GM19023 (cell line): ENCODE measurements around the gene CHRM4.
A peak's percentile ranks its signal among the peaks of the same experiment; 100 is the strongest.

Source experiments
- ATAC-seq: cut with Tn5 transposase; IDR thresholded peaks from one replicate; pipeline ENCODE4 v1.9.1; 2021; ENCODE audit warnings: mild to moderate bottlenecking, moderate library complexity; ENCODE audit not compliant: unreplicated experiment

The CHRM4 gene

DNA sequence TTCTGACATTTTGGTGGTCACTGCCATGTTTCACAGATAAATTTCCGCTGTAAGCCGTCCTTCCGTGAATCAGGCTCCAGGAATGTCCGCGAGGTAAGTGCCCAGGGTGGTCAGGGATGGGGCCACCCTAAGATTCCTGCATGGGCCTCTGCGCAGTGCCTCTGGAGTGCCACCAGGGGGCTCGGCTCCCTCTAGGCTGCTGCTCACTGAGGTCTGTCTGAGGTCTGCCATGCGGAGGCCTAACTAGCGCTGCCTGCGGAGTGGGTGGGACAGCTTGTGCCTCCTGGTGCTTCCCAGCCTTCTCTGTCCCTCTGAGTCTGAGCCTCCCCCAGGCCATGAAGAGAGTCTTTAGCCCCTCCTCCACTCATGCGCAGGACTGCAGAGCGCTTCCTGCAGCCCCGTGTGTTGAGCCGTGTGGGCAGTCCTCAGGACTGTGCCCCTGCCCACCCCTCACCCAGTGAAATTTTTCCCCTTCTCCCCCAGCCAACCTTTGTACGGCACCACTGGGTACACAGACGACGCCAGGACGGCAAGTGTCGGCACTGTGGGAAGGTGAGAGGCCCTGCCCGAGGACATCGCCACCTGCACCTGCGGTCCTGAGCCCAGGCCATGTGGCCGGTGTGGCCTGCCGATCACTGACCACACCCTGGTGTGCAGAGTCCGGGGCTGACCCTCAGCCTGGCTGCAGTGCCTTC is 22.0 kb downstream of the CHRM4 start:
- ATAC-seq, result peak; percentile 52

DNA sequence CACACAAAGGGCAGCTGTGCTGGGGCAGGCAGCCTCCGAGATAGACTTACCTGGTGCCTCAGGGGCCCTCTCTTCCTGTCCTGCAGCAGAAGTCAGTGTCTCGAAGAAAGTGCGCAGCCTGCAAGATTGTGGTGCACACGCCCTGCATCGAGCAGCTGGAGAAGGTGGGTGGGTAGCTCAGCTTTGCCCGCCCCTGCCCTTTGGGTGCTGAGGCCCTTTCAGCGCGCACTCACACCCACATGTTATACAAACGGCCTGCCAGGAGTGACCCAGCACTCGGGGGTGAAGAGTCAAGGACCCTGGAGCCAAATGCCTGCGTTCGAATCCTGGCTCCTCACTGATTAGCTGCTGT is 23.7 kb downstream of the CHRM4 start:
- no peak for ATAC-seq

GRCh38 chr11:46367244-46367915 is 24.2 kb downstream of the CHRM4 start:
- ATAC-seq, result peak; percentile 81

GRCh38 chr11:46366661-46367161 is 24.9 kb downstream of the CHRM4 start:
- ATAC-seq, result no peak

DNA sequence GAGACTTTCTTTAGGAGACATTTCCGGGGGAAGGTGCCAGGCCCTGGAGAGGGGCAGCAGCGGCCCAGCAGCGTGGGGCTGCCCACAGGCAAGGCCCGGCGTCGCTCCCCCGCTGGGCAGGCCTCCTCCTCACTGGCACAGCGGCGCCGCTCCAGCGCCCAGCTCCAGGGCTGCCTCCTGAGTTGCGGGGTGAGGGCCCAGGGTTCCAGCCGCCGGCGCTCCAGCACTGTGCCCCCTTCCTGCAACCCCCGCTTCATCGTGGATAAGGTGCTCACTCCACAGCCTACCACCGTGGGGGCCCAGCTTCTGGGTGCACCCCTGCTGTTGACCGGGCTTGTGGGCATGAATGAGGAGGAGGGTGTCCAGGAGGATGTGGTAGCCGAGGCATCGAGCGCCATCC is 25.3 kb downstream of the CHRM4 start:
- no peak for ATAC-seq

GRCh38 chr11:46364791-46365190 is 26.8 kb downstream of the CHRM4 start:
- no peak for ATAC-seq

- no peak for ATAC-seq
Observed at GRCh38 chr11:46364056-46364455, 27.5 kb downstream of the CHRM4 start.

DNA sequence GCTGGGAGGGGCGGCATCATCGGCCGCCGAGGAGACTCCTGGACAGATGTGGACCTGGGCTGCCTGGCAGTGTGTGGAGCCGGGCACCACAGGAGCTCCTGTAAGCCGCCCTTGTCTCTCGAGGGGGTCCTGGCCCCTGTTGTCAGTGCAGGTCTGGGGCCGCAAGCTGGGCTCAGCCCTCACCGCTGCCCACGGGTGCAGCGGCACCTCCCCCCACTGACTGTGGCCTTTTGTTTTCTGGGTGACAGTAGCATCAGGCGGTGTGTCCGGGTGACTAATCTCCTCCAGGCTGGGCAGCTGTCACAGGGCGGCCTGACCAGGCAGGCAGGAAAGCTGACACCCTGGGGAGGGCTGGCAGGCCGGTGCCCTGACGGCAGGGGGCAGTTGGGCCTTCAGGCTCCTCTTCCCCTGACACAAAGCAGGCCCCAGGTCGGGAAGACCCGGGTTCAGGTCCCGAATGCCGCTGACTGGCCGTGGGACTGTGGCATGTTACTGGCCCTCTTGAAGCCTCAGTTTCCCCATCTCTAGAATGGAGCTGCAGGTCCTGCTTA is 28.0 kb downstream of the CHRM4 start:
- no peak for ATAC-seq

DNA sequence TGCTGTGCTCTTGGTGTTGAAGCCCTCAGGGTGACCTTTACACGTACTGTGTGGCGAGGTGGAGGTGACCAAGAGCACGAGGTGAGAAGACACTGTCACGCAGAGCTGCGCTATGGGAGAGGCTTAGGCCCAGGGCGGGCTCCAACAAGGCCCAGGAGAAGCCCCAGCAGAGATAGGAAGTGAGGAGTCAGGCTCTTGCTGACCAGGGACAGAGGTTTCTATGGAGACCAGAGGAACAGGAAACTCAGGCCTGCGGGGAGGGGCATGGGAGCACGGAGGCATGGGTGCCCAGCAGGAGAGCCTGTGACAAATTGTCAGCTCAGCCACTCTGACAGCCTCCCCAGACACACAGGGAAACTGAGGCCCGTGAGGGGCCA is 28.6 kb downstream of the CHRM4 start:
- no peak for ATAC-seq

- ATAC-seq, result no peak
Observed at GRCh38 chr11:46362156-46363030, 29.2 kb downstream of the CHRM4 start.

GRCh38 chr11:46361283-46362155 is 30.1 kb downstream of the CHRM4 start:
- peak; percentile 95 for ATAC-seq

GRCh38 chr11:46360878-46361277 is 30.7 kb downstream of the CHRM4 start:
- ATAC-seq, result peak; percentile 16

DNA sequence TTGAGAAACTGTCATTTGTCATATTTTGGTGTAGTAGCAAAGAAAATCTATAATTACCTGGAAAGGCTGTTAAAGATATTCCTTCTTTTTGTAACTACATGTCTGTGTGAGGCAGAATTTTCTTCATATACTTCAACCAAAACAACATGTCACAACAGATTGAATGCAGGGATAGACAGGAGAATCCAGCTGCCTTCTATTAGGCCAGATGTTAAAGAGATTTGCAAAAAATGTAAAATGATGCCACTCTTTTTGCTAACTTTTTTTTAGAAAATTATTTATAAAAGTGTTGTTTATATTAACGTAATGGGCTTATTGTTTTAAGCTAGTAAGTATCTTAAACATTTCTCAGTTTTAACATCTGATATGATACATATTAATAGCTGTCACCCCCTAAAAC is 31.6 kb downstream of the CHRM4 start:
- no peak for ATAC-seq

GRCh38 chr11:46357483-46357936 is 34.1 kb downstream of the CHRM4 start:
- no peak for ATAC-seq

DNA sequence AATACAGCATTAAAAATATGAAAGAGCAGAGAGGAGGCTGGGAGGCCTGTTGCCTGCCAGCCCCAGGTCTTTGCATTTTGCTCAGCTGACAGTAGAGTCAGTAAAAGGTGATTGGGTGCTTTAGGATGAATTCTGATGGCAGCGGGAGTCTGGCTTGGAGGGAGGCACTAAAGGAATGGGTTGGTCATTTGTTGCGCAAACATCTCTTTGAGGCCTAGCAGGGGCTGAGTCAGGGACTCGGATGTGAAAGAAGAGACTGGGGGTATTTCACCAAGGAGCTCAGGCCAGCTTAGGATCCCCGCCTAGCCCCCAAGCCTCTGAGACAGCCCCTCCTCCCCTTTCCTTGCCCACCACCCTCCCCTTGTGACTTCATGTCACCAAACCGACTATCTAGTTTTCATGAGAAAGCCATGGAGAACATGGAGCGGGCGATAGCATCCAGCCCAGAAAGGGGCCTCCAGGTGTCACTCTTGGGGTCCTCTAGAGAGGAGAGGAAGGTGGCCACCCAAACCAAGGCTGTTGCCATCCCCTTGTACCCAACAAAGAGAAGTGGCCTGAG is 34.6 kb downstream of the CHRM4 start:
- no peak for ATAC-seq

DNA sequence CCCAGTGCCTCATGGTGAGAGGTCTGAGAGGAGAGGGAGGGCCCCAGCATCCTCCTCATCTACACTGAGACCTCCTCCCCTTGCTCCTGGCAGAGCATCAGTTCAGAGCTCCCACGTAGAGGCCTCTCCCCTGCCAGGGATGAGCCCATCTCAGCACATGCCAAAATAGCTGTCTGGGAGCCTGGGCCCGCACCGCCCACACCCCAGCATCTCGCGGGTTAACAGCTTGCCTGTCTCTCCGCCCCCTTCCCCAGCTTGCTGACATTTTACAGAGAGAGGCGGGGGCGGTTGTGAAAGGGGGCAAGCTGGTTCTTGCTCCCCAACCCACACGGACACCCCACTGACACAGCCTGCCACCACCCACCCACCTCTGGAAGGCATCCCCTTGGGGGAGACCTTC is 37.9 kb downstream of the CHRM4 start:
- no peak for ATAC-seq

- no peak for ATAC-seq
Observed at GRCh38 chr11:46352063-46352841, 39.3 kb downstream of the CHRM4 start.

DNA sequence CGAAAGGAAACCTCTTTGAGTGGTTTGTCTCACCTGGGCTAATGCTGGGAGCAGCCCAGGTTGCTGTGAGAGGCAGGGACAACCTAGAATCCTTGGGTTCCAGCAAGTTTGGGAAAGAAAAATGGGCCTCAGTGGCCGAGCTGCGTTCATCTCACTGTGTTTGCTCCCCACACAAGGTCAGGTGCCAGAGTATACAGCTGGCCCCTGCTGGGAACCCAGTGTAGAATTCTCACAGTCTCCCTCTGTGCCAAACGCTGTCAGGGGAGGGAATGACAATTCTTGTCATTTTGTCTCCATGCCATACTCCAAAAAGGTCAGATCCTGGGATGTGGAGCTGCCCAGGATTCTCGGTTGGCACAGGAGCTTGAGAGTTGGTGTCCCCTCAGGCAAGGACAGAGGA is 40.0 kb downstream of the CHRM4 start:
- no peak for ATAC-seq

DNA sequence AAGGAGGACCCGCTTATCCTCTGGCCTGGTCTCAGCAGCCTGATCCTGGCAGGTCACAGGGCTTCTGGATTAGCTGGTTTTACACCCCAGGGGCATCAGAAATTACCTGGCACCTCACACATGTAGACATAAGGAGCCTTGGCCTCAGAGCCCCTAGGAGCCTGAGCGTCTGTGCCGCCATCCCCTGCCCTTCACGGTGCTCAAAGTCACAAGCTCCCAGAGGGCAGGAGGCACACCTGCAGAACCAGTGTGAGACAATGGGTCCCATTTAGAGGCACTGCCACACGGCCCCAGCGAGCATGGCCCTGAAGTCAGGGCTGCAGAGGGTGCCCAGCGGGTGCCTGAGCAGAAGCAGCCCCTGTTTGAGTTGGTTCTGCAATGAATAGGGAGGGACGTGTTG is 40.4 kb downstream of the CHRM4 start:
- no peak for ATAC-seq
